Activated naive CD4-positive, alpha-beta T cell treated with anti-CD3 and anti-CD28 coated beads, Interleukin-2, amount 10 ng/mL, durations not matched to agents 7 days and 5 days (primary cell): ENCODE measurements around the gene ATP12A.

ENCODE experiments used
- CTCF ChIA-PET: fragments of 350-600 bp; sonication (Branson Sonifier 250); formaldehyde crosslinking; loops from one replicate; lab custom pipeline; 2021; ENCODE audit warnings: antibody characterized with exemption; lab: Charles Lee
- DNase-seq: peaks from one replicate; pipeline ENCODE4 v3.0.0-alpha.2; 2020
- H3K27ac Mint-ChIP-seq: one replicate; pipeline ENCODE4 v1.8.0; 2021; ENCODE audit warnings: mild to moderate bottlenecking, moderate library complexity, mixed read lengths
- H3K27me3 Mint-ChIP-seq: one replicate; pipeline ENCODE4 v1.8.0; 2021; ENCODE audit warnings: mild to moderate bottlenecking, mixed read lengths
- H3K36me3 Mint-ChIP-seq: one replicate; pipeline ENCODE4 v1.8.0; 2021; ENCODE audit warnings: mixed read lengths
- H3K4me1 Mint-ChIP-seq: one replicate; pipeline ENCODE4 v1.8.0; 2021; ENCODE audit warnings: mixed read lengths
- H3K4me3 Mint-ChIP-seq: one replicate; pipeline ENCODE4 v1.8.0; 2021; ENCODE audit warnings: mild to moderate bottlenecking, moderate library complexity, mixed read lengths
- H3K9me3 Mint-ChIP-seq: one replicate; pipeline ENCODE4 v1.8.0; 2021; ENCODE audit warnings: mixed read lengths

Gene ATP12A

DNA sequence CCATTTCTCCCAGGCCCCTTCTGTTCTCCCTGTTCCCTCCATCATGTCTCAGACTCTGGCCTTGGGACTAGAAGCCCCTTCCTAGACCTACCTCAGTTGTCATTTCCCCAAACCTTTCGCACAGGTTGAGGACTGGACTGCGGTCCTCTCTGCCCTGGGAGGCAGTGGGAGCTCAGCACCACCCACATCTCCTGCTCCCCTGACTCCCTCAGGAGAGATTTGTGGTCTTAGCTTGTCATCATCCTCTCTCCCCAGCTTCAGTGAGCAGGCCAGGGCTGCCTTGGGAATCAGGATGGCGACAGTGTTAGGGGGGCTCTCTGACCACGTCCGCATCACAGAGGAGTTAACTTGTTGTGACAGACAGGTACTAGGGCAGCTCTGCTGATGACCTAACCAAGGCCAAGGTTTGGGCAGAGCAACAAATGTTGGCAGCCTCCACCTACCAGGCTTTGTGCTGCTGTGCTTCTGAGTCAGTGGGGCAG, 58.2 kb downstream of the ATP12A start:
- Mint-ChIP-seq H3K4me3 (no peak overlapping the region), H3K27me3 (peaks cover 24% of the 10 kb centered on the region), H3K27ac (no peak overlapping the region), H3K36me3 (no peaks in the 10 kb centered on the region), H3K9me3 (no peaks in the 10 kb centered on the region), H3K4me1 (no peaks in the 10 kb centered on the region)
- CTCF ChIA-PET: interaction anchor here (1.7 kb wide), 1 partner anchor 44 kb away, joined by 6 read pairs; no protein-coding TSS in a partner anchor
- DNase-seq: no peak

DNA sequence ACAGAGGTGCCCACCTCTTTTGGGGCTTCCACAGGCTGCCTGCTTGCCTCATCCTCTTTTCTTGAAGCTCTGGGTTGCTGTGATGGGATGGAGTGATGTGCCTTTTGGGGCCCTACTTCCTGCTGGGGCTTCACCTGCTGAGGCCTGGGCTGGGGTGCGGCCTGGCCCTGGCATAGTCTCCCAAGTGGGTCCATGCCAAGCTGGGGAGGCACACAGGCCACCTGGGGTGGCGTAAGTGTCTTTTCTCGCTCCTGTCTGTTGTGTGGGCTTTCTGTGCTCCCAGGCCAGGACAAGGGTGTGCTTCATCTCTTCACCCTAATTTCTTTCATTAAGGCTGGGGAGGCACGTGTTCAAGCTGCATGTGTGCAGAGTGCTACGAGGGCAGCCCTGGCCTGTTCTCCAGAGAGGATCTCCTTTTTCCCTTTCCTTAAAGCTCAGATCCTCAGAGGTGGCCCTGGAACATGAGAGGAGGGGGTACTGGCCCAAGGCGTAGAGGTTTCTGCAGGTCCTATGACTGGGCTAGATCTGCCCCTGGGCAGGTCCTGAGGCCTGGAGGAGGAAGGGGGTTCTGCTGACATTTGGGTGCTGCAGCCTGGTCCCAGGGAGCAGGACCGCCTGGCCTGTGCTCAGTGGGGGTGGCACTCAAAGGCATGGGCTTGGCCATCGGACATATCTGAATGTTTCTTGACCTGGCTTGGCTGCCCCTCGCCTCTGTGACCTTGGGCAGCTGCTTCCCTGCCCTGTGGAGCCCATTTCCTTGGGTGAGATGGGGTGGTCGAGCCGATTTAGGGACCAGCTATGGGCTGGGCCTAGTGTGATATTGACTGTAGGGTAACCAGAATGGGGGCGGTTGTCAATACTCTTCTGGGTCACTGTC, 60.0 kb downstream of the ATP12A start:
- no peaks in the 10 kb centered on the region for H3K4me1 Mint-ChIP-seq
- peaks cover 42% of the 10 kb centered on the region for H3K27me3 Mint-ChIP-seq
- CTCF ChIA-PET: interaction anchor here (1.0 to 1.7 kb wide), 6 partner anchors 10 to 256 kb away, joined by 3 to 6 read pairs (median 4); no protein-coding TSS in a partner anchor
- H3K36me3 Mint-ChIP-seq: no peaks in the 10 kb centered on the region
- no peaks in the 10 kb centered on the region for H3K9me3 Mint-ChIP-seq
- no peak for DNase-seq
- H3K4me3 Mint-ChIP-seq: no peak overlapping the region
- no peak overlapping the region for H3K27ac Mint-ChIP-seq

DNA sequence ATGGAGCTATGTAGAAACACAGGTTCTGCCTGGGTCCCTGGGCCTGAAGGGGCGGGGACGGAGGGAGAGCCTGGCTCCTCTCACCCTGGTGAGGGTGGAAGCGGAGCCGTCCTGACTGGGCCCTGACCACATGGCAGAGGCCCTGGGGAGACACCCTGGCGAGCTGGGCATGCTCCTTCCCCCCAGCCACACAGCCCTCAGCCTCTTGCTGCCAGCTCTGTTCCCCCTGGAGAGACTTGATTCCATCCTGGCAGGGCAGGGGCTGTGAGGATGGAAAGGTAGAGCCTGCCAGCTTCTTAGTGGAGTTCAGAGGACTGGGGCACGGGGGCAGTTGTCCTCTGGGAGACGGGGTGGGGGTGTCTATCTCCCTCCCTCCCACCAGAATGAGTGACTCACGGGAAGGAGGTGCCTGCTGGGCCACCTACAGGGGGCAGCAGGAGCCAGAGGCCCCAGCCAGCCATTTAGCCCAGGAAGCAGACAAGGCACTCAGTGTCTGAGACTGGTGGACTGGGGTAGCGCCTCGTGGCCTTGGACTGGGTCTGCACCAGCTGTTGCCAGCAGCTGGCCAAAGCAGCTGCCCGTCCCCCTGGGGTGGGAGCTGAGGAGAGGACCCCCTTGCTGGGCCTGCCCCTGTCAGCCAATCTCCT, 60.9 kb downstream of the ATP12A start:
- no peak for DNase-seq
- CTCF ChIA-PET: no interaction called here
- Mint-ChIP-seq H3K27ac (no peak overlapping the region), H3K9me3 (no peaks in the 10 kb centered on the region), H3K27me3 (peaks cover 51% of the 10 kb centered on the region), H3K4me1 (no peaks in the 10 kb centered on the region), H3K36me3 (no peaks in the 10 kb centered on the region), H3K4me3 (no peak overlapping the region)

DNA sequence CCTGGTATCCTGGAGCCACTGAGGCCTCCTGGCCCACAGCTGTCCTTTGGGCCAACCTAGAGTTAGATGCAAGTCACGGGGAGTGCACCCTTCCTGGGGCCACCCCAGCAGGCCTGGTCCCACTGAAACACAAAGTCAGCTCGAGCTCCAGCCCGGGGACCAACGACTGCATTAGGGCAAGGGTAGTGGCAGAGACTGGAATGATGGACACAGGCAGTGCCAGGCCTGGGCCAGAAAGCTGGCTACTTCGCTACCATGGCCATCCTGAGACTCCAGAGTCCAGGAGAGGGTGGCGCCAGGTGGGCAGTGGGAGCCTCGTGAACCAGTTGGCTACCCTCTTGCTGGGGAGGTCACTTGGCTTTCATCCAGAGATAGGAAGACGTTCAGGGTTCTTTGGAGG, 61.6 kb downstream of the ATP12A start:
- CTCF ChIA-PET: interaction anchor here (0.8 to 1.3 kb wide), 2 partner anchors 226 to 253 kb away, joined by 3 read pairs; no protein-coding TSS in a partner anchor
- Mint-ChIP-seq H3K9me3 (no peaks in the 10 kb centered on the region), H3K4me1 (no peaks in the 10 kb centered on the region), H3K4me3 (no peak overlapping the region), H3K36me3 (no peaks in the 10 kb centered on the region), H3K27ac (no peak overlapping the region), H3K27me3 (peaks cover 58% of the 10 kb centered on the region)
- DNase-seq: no peak

DNA sequence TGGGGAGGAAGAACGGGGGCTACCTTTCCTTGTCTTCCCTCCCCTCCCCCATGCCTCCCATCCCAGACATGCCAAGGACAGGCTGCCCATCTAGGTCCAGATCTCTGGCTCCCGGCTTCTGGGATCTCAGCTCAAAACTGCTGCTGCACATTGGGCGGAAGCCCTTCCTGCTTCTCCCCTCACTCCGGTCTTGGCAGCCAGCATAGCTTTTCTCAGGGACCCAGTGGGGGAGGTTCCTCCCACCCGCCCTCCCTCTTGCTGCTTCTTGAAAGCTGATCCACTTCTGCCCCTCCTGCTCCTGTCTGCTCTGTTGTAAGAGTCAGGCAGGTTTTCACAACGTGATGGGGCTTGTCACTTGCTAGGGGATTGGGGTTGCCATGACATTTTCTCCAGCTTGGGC, 62.1 kb downstream of the ATP12A start:
- Mint-ChIP-seq H3K27ac (no peak overlapping the region), H3K4me1 (peaks cover 4% of the 10 kb centered on the region), H3K36me3 (no peaks in the 10 kb centered on the region), H3K27me3 (peaks cover 63% of the 10 kb centered on the region), H3K4me3 (no peak overlapping the region), H3K9me3 (no peaks in the 10 kb centered on the region)
- CTCF ChIA-PET: interaction anchor here (0.8 to 1.3 kb wide), 2 partner anchors 226 to 253 kb away, joined by 3 read pairs; no protein-coding TSS in a partner anchor
- DNase-seq: no peak

DNA sequence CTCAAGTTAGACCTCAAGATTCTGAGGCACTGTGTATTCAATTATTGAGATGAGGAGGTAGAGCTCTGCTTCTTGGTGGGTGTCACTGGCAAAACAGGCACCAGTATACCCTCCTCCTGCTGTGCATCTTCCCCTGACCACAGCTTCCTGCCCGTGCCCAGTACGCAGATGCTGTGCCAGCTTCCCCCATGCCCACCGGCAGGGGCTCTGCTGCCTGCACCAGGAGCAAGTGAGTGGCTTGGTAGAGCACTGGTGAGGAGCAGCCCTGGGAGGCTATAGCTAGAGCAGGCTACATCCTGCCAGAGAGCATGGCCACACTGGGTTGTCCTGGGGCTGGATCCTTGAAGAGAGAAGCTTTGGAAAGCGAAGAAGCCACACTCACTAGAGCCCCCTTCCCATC, 62.8 kb downstream of the ATP12A start:
- Mint-ChIP-seq H3K4me3 (no peak overlapping the region), H3K27ac (no peak overlapping the region), H3K27me3 (peaks cover 69% of the 10 kb centered on the region), H3K9me3 (no peaks in the 10 kb centered on the region), H3K4me1 (peaks cover 6% of the 10 kb centered on the region), H3K36me3 (no peaks in the 10 kb centered on the region)
- CTCF ChIA-PET: interaction anchor here (1.1 to 1.3 kb wide), 2 partner anchors 252 to 372 kb away, joined by 3 read pairs; no protein-coding TSS in a partner anchor
- no peak for DNase-seq

DNA sequence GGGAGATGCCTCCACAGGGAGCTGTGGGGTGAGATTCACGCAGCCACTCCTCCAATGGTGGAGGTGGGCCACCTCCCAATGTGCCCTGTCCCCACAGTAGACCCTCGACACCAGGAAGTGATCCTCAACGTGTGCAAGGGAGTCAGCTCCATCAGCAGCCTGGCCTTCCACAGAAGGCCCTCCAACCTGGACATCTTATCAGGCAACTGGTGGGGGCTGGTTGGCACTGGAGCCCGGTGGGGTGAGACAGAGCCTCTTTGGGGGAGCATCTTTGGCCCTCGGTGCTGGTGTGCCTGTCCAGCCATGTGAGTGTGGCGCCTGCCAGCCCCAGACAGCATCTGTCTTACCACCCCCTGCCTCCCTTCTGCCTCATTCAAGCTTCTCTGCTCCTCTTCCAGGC, 64.0 kb downstream of the ATP12A start:
- CTCF ChIA-PET: no interaction called here
- no peak for DNase-seq
- Mint-ChIP-seq H3K4me3 (no peak overlapping the region), H3K27ac (no peak overlapping the region), H3K36me3 (no peaks in the 10 kb centered on the region), H3K9me3 (no peaks in the 10 kb centered on the region), H3K27me3 (peaks cover 82% of the 10 kb centered on the region), H3K4me1 (peaks cover 10% of the 10 kb centered on the region)

DNA sequence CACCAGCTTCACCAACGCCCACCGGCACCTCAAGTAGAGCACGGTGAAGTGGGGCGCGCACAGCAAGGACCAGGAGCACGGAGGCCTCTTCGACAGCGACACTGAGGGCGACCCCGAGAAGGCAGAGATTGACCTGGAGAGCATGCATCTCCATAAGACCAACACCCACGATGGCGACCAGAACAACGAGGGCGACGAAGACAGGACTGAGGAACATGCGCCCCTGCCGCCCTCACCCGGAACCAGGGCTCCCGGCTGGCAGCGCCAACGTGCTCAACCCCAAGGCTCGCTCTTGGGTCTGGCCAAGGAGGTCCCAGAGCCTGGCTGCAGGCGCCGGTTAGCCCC, 65.3 kb downstream of the ATP12A start:
- Mint-ChIP-seq H3K36me3 (no peaks in the 10 kb centered on the region), H3K9me3 (no peaks in the 10 kb centered on the region), H3K27ac (no peak overlapping the region), H3K27me3 (peaks cover 85% of the 10 kb centered on the region), H3K4me3 (no peak overlapping the region), H3K4me1 (peaks cover 10% of the 10 kb centered on the region)
- no peak for DNase-seq
- CTCF ChIA-PET: no interaction called here

DNA sequence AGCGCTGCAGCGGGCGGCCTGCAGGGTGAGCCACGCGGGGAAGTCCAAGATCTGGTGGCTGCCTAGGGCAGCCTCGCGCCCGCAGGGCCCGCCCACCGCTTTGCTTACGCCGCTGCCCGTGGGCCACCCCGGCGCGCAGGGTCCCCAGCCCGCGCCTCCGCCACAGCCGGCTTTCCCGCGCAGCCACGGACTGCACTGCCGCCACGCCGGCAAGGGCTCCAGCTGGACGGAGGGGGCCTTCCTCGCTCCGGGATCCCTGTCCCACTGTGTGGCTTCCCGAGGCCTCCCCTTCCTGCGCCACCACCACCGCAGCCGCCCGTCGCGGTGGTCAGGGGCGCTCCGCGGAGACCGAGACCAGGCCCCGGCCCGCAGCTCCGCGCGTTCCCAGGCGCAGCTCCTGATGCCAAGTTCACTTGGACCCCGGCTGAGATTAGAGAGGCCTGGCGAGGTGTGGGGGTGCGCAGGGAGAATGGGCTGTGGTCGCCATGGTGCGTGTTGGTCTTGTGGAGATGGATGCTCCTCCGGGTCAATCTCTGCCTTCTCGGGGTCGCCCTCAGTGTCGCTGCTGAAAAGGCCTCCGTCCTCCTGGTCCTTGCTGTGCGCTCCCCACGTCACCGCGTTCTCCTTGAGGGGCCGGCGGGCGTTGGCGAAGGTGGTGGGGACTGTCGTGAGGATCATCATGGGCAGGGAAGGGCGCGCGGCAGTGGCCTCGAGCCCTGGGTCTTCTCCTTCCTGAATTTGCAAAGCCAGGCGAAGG, 65.8 kb downstream of the ATP12A start:
- no peak overlapping the region for H3K27ac Mint-ChIP-seq
- no peak for DNase-seq
- H3K4me1 Mint-ChIP-seq: peaks cover 10% of the 10 kb centered on the region
- H3K9me3 Mint-ChIP-seq: no peaks in the 10 kb centered on the region
- H3K36me3 Mint-ChIP-seq: no peaks in the 10 kb centered on the region
- no peak overlapping the region for H3K4me3 Mint-ChIP-seq
- H3K27me3 Mint-ChIP-seq: peaks cover 85% of the 10 kb centered on the region
- CTCF ChIA-PET: no interaction called here

DNA sequence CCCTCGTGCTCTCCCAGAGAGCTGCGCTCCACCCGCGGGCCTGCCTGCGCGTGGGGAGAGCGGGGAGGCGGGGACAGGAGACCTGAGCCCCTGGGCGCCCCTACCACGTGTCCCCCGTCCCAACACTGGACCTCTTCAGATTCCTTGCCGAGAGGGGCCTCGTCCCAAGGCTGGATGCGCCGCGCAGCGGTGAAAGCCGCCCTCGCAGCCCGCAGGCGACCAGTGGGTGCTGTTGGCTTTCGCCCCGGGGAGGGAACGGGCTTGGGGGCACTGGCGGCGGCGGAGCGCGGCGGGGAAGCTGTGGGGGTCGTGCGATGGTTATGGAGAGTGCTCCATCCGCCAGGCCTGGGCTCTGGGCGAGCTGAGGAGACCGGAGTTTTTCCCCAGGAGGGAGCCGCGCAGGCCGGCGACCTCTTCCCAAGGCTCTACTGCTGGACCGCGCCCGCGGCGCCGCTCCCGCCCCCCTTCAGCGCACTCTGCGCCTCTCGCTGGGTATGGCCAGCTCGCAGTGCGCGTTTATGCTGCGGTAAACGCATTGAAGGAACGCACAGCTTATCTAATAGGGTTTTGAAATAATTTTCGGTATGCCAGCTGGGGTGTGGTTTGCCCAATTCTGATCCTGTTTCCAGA, 66.5 kb downstream of the ATP12A start:
- Mint-ChIP-seq H3K4me1 (peaks cover 10% of the 10 kb centered on the region), H3K36me3 (no peaks in the 10 kb centered on the region), H3K27me3 (peaks cover 78% of the 10 kb centered on the region), H3K4me3 (peak overlapping the region; percentile 67), H3K9me3 (no peaks in the 10 kb centered on the region), H3K27ac (no peak overlapping the region)
- CTCF ChIA-PET: no interaction called here
- DNase-seq: no peak

DNA sequence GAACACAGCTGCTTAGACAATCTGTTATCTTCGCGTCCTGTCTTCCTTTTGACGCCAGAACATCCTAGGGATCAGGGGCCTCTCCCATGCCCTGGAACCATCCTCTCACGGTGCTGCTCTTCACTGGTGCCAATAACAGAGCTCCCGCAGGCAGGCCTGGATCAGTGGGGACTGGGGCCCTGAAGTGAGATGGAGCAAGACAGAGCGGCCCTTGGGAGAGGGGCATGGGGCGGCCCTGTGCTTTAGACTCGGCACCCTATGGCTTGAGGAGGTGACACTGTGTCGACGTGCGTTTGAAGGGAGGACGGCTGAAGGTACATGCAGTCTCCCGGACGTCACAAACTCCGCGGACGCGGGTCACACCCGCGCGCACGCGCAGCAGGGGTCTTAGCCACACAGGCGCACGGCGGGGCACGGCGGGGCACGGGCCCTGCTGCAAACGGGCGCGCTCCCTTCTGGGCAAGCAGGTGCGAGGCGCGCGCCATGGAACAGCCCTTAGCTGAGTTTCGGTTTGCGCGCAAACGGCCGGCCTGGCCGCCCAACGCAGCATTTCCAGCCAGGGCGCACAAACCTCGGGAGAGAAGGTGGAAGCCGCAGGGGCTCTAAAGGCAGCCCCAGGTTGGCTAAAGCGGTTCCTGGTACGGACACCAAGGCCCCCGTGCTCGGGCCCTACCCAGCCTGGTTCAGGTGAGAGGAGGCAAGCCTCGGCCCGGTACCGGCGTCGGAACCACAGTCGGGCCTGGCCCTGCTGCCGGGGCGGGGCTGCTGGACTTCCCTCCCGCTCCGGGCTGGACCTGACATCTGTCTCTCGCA, 67.2 kb downstream of the ATP12A start:
- CTCF ChIA-PET: no interaction called here
- Mint-ChIP-seq H3K36me3 (no peaks in the 10 kb centered on the region), H3K4me1 (peaks cover 10% of the 10 kb centered on the region), H3K9me3 (no peaks in the 10 kb centered on the region), H3K27ac (no peak overlapping the region), H3K4me3 (peak overlapping the region; percentile 67), H3K27me3 (peaks cover 78% of the 10 kb centered on the region)
- DNase-seq: peak; percentile 50

DNA sequence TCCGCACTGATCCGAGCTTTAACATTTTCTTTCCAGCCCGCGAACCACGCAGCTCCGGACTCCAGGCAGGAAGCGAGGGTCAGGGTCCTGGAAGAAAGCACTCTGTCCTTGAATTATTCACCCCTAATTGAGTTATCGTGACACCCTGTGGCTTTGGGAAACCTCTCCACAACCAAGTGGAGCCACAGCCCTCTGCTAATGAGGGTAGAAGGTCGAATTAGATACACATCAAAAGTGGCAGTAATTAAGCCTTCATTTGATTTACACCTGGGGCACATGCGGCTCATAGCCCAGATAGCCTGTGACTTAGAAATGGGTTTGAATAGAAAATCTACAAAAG, 67.8 kb downstream of the ATP12A start:
- Mint-ChIP-seq H3K4me3 (peak overlapping the region; percentile 56), H3K27ac (no peak overlapping the region), H3K4me1 (peaks cover 10% of the 10 kb centered on the region), H3K9me3 (no peaks in the 10 kb centered on the region), H3K36me3 (no peaks in the 10 kb centered on the region), H3K27me3 (peaks cover 79% of the 10 kb centered on the region)
- CTCF ChIA-PET: no interaction called here
- no peak for DNase-seq

DNA sequence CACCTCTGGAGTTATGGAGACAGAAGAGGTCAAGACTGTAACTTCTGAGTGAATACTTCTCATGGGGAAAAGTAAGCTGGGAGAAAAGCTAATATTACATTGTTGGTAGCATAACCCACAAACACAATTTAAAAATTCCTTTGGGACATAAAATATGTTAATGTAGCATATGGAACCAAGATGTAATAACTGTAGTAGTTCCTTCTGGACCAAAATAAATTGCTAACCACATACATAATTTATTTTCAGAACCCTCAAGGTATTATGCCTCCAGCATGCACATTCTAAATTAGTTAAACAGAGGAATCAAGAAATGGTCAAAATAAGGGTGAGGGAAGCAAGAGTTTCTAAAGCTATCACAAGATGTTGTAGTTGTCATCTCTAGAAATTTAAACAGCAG, 79.0 kb downstream of the ATP12A start:
- CTCF ChIA-PET: interaction anchor here (0.7 kb wide), 1 partner anchor 591 kb away, joined by 3 read pairs; no protein-coding TSS in a partner anchor
- Mint-ChIP-seq H3K4me3 (no peak overlapping the region), H3K9me3 (no peaks in the 10 kb centered on the region), H3K4me1 (no peaks in the 10 kb centered on the region), H3K27me3 (peaks cover 9% of the 10 kb centered on the region), H3K27ac (no peak overlapping the region), H3K36me3 (no peaks in the 10 kb centered on the region)
- DNase-seq: no peak
